HG03025 (cell line): ENCODE data around the gene CCDC92.

Experiments
- ATAC-seq: cut with Tn5 transposase; IDR thresholded peaks from one replicate; pipeline ENCODE4 v1.9.1; 2021; ENCODE audit warnings: mild to moderate bottlenecking, moderate library complexity; ENCODE audit not compliant: unreplicated experiment, low FRiP score

Gene CCDC92

DNA sequence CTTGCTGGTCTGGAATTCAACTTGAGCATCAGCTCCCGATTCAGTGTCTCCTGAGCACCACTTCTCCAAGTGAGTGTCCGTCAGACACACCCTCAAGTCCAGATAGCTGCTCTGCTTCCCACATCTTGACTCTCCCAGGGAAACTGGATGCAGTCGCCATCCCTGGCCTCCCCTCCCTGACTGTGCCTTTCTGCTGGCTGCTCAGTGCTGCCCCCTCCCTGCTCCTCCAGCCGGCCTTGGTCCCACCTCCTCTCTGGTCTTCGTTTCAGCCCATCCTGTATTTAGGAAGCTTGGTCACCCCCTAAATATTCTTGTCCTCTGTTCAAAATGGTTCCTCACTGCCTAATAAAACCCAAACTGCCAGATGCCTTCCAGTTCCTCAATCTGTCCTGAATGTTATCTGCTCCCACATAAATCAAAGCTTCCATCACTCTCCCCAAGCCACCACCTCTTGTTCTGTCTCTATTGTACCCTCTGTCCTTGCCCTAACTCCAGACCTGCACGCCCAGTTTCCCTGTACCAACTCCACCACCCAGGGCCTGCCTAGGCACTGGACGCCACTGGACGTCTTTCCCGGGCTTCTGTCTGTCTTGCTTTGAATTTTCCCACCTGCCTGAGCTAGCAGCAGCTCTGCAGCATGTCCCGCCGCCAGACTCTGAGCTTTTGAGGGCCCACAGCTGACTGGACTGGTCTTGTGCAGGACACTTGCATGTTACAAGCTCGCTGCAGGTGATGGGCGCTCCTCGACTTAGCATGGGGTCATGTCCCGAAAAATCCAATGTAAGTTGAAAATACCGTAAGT is 33.8 kb downstream of the CCDC92 start:
- no peak for ATAC-seq

DNA sequence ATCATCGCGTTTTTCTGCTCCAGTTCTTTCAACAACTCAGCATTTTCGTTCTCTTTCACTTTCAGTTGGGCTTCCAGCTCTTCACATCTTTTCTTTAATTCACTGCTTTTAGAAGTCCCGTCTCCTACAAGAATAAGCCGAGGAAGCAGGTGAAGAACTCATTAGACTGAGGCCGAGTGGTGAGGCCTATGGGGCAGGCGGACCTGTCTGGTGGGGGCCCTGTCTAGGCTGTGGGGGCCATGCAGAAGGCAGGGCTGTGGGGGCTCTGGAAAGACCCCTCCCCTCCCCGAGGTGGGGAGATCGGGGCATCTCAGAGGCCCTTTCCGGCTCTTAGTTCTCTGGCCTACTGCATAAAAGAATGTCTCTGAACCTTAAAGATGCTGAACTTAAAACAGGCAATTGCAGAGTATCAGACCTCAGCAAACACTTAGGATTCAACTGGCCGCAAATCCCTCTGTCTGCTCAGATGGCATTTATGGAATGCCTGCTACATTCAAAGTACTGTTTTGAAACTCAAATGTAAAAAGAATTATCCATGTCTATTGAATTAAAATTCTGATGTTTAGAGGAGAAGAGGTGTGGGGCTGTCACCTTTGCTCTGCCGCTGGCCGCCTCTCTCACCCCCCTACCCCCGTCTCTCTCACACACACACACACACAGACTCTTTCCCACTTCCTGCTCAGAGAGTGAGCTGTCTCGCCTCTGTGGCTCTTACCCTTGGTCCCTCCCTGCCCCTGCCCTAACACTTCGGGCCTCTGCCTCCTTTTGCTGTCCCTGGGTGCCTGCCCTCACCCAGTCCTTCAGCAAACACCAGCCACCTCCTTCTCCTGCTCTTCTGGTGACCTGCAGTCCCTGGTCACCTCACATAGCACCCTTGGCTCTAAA is 34.7 kb downstream of the CCDC92 start:
- no peak for ATAC-seq

DNA sequence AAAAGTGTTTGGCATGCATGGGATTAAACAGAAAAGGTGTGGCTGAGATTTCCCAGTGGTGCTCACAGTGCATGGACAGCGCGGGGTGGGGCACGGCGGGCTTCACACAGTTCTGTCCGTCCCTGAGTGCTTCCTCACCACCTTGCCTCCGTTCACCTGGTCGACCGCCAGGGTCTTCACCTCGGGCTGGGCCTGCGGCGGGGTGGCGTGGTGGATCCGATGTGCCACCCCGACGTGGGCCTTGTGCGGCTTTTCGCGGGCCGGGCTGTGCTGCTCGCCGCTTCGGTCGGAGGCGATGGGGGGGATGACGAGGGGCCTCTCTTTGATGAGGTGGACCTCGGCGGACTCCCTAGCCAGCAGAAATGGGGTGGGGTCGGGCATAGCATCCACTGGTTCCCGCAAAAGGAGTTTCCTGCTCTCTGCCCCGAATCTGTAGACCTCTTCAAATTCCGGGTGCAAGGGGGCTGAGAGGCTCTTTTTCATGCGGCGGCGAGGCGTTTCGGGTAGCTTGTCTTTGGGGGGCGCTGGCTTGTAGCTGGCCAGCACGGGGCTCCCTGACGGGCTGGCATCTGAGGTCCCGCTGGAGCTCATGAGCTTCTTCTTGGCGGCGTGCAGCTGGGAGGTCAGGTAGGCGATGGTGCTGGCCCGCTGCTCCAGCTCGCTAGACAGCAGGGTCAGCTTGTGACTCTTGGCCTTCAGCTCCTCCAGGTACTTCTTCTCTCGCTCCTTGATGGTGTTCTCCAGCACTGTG is 35.5 kb downstream of the CCDC92 start:
- no peak for ATAC-seq

DNA sequence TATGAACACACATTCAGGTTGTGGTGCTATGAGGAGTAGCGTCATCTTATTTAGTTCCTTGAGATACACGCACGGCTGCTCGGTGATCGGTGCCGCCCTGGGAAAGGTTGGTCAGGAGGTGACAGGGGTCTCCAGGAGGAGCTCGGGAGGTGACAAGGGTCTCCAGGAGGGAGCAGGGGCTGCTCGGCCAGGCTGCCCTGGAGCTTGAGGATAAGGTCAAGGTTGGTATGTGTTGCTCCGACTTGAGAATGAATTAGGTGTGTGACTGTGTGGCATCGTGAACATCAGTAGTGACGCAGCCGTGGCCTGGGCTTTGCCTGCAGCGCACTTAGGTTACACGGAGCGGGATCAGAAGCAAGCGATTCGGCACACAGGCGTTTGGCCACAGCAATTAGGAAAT is 36.2 kb downstream of the CCDC92 start:
- no peak for ATAC-seq

DNA sequence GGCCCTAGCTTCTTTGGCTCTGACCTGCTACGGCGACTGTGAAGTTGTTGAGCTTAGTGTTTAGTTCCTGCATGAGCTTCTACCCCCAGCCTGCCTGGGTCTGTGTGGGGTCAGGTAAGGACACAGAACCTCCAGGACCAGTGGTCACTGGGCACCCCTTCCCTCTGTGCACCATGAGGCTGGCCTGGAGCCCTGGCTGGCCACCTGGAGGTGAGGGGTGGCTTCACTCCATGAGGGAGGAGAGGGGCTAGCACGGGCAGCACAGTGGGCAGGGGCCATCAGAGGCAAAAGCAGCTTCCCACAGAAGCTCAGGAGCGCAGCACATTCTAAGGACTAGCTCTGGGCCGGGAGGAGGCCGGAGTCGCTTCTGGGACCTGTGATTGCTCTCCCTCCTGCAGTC is 36.7 kb downstream of the CCDC92 start:
- no peak for ATAC-seq

DNA sequence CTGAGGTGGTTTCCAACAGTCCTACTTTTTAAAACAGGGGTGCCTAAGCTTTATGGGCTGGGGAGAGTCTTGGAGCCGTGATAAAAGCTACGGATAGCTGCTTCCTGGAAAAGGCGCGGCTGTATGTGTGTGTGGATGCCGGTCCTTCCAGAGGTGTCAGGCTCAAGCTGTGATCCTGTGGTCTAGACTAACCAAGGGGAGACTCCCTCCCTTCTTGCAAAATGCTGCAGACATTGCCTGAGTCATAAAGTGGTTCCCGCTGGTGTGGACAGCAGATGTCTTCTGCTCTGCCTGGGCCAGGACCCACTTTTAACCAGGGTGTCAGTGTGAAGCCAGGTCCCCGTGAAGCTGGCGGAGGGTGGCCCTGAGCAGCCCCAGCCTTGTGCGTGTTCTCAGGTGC is 37.8 kb downstream of the CCDC92 start:
- ATAC-seq = no peak

DNA sequence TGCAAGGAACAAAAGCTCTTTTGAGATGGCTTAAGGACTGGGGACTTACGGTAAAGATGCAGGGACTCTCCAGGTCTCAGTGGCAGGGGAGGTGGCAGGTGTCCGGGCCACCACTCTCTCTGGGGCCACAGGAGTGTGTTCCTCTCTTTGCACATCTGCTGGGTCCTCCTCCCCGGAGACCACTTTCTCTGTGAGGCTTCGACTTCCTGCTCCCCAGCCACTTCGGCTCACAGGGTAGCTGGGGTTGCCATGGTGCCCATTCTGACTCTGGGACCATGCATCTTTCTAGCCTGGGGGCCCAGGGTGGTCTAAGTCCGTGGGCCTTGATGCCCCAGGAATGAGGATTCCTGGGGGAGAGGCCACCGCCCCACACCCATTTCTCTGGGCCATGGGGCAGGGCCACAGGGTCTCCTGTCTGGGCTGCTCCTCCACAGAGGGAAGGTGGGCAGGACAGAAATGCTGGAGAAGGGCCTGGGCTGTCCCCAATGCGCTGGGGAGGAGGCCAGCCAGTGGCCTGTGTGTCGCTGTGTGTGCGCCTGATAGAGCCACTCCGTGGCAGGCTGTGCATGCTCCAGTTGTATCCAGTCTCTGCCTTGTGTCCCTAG is 38.5 kb downstream of the CCDC92 start:
- no peak for ATAC-seq

DNA sequence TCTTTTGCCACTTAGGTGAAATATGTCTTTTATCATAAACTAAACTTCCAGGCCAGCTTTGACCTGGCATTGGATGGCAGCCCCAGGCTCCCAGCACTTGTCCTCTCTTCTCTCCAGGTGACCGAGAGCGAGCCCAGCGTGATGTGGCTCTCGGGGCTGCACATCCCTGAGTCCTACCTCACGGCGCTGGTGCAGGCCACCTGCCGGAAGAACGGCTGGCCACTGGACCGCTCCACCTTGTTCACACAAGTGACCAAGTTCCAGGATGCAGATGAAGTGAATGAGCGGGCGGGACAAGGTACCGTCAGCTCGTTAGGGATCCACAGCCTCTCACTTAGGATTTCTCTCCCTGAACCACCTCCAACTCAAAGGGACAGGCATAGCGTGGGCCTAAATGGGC is 39.4 kb downstream of the CCDC92 start:
- no peak for ATAC-seq

DNA sequence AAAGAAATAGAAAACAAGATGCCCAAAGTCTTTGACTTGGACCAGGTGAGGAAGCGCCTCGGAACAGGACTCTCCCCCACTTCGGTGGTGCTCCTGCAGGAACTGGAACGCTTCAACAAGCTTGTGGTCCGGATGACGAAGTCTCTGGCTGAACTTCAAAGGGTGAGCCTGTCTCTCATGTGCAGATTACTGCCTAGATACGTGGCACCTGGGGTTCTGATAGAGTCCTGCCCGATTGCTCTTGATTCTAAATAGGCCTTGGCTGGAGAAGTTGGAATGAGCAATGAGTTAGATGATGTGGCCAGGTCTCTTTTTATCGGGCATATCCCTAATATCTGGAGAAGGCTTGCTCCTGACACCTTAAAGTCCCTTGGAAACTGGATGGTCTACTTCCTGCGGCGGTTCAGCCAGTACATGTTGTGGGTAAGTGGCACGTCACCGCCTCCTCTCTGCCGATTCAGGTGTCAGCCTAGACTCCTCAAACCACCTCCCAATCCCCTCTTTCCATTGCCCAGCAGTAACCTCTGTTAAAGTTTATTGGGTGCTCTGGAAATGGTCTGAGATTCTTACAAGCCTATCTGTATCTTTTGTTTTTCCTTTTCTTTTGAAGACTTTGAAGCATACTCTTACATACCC is 40.8 kb downstream of the CCDC92 start:
- ATAC-seq = no peak

DNA sequence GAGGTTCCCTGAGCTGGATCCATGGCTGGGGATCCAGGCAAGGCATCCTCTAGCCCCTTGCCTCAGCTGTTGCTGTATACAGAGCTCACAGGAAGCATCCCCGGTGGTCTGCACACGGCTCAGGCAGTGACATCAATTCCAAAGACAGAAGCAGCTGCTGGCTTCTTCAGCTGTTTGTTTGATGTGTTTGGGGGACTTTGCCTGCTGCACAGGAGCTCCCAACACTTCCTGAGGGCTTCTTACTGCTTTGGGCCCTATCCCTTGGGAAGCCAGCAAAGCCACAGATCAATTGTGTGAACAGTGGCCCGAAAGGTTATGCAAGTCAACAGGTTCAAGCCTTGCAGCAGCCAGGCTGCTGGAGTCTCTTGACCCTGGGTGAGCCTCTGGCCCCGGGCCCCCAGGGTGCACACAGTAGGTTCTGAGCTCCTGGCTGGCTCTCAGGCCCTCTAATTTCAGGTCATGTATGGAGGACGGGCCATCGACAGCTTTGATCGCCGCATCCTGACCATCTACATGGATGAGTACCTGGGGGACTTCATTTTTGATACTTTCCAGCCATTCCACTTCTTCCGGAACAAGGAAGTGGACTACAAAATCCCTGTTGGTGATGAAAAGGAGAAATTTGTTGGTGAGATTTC is 42.6 kb downstream of the CCDC92 start:
- ATAC-seq = no peak

DNA sequence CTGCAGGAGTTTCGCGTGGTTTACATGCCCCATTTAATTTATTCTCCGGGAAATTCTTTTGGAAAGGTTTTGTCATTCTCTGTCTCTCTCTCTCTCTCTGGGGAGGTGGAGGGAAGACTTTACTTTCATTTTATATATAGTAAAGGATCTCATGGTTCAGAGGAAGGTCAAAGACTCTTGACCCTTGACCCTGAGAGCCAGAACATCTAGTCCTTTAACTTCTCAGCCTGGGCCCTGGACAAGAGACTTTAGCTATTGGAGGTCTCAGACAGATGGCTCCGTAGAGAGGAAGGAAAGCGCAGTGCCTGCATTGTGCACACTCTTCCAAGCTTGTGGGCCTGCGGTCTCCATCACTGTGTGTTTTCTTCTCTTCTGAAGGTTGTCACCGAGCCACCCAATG is 43.7 kb downstream of the CCDC92 start:
- ATAC-seq = no peak

DNA sequence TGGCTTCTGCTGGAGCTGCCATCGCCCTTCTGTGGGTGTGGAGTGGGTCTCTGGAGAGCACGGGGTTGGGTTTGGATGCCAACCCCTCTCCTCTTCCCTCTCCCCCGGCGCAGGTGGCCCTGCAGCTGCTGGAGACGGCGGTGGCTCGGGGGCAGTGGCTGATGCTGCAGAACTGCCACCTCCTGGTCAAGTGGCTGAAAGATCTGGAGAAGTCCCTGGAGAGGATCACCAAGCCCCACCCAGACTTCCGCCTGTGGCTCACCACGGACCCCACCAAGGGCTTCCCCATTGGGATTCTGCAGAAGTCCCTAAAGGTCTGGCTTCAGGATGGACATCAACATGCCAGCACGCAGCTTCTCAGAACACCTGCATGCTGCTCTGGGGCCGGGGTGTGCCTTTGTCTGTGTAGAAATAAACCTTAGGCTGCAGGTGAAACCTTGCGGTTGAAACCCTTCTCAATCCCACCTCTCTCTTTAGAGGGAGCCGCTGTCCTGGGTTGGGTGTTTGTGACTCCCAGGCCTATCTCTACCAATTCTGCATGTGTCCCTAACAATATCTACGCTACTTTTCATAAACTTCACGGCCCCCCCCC is 44.3 kb downstream of the CCDC92 start:
- no peak for ATAC-seq

DNA sequence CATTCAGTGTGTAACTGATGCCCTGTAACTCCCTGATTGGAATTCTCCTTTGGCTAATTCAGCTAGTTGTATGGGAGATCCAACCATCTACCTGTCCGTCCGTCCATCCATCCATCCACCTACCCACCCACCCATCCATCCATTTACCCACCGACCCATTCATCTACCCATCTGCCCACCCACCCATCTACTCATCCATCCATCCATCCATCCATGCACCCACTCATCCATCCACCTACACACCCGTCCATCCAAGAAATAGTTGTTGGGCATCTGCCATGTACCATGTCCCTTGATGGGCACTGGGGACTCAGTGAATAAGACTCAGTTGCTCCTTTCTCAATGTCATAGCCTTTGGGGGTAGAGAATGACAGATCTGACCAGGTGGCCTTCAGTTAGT is 48.1 kb downstream of the CCDC92 start:
- ATAC-seq = no peak

DNA sequence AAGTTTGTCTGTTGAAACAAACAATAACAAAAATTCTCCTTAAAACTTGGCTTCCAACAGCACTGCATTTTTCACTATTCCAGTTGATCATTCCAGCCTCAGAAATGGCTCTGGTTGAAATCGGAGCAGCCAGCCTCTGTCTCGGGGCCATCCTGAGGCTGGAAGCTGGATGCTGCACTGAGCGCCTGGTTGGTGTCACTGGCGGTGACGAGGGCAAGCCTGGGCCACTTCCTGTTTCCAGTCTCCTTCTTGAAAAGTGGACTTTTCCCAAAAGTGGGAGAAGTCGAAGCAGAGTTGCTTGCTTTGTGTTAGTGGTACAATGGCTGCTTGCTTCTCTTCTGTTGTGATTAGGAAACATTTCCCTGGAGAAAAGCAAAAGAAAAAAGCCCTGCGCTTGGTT is 48.7 kb downstream of the CCDC92 start:
- ATAC-seq = no peak

DNA sequence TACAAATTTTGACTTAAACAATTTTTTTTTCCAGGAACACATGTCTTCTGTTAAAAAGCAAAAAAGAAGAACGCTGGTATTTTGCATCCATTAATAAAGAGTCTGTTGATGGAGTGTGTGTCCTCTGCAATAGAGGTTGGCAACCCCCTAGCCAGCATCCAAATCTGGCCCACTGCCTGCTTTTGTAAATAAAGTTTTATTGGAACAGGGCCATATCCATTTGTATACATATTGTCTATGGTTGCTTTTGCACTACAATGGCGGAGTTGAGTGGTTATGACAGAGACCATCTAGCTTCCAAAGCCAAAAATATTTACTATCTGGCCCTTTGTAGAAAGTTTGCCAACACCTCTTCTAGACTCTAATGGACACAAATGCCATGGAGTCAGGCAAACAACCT is 49.6 kb downstream of the CCDC92 start:
- ATAC-seq = no peak

DNA sequence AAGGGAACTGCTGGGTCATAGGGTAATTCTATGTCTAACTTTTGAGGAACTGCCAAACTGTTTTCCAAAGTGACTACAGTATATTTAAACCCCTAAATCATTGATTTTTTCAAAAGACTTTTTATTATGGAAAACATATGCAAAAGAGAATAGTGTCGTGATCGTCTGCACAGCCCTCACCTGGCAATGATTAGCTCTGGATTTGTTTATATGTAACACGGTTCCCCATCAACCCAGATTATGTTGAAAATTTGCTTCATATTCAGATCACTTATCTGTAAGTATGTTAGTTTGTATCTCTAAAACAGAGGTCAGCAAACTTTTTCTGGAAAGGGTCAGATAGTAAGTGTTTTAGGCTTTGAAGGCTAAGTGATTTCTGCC is 52.7 kb downstream of the CCDC92 start:
- ATAC-seq = no peak

DNA sequence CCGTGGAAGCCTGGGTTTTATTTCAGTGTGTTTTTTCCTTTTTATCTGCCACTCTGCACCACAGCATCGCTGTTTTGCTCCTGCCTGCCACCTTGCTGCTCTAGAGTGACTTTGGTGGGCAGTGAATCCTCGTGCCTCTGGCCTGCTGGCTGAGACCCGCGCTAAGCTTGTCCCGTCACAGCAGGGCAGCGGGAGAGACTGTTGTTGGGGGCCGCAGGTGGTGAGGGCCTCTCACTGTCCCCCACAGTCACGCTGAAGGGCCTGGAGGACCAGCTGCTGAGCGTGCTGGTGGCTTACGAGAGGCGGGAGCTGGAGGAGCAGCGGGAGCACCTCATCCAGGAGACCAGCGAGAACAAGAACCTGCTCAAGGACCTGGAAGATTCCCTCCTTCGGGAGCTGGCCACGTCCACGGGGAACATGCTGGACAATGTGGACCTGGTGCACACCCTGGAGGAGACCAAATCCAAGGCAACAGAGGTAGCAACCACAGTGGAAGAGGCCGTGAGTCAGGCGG is 55.2 kb downstream of the CCDC92 start:
- no peak for ATAC-seq

DNA sequence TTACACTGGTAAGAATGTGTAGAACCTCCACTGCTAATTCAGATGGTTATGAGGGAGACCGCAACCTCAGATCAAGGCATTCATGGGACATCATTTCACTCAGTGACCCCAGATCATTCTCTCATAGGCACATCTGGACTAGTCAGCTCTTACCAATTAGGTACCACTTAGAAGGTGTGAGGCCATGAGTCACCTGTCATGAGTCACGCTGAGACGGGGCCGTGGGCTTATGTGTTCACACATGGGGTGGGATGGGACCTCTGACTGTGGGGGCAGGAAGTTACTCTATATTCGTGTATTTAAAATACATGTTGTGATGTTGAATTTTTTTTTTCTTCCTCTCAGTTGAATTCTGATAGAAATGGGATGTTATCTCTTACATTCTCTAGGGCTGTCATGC is 55.9 kb downstream of the CCDC92 start:
- ATAC-seq = no peak

DNA sequence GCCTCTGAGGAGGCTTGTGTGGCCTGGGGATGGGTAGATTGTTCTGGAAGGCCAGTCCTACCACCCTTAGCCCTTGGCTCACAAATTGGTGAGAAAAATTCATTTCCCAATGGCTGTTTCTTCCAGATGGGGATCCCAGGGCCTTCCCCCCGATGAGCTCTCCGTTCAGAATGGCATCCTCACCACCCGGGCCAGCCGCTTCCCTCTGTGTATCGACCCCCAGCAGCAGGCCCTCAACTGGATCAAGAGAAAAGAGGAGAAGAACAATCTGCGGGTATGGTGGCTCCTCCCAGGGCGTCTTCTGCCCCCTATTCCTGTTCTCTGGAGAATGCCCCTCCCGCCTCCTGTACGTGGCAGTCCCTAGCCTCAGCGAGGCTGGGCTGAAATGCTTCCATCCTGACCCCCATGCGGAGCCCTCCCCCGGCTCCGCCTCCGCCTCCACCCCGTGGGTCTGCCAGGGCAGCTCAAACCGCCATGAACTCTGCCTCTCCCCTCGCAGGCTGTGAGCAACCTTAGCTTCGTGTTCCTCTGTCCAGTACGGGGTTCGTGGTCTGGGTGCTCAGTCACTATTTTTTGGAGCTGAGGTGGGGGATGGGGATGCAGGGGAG is 57.8 kb downstream of the CCDC92 start:
- ATAC-seq = no peak
